Epithelial cell of prostate (primary cell): ENCODE results near the gene ARMC3.
"Not testable (repeated sequence)": the region's sequence is repeated elsewhere in the genome, so short reads cannot be mapped to it uniquely, and the experiment has no call there.

Experiments used
- DNase-seq: peaks from one replicate; pipeline ENCODE4 v3.0.0-alpha.2; 2011; ENCODE audit warnings: low read depth, low spot score
- H3K27ac ChIP-seq: fragments of 450-650 bp; 2 replicates; pipeline ENCODE4 v1.5.1; 2017; ENCODE audit warnings: mild to moderate bottlenecking

The ARMC3 gene

DNA sequence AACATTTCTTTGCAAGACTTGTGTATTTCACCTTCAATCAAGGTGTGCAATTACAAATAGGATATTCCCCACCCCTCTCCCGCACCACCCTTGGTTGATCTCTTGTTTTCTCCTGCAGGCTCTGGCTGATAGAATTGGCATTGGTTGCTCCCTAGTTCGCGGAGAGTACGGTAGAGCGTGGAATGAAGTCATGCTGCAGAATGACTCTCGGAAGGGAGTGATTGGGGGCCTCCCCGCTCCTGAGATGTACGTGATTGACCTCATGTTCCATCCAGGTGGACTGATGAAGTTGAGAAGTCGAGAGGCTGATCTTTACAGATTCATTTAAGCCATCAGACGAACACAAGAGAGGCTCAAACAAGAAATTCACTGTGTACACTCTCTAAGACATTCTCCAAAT lies 109.3 kb downstream of the ARMC3 start:
- DNase-seq, result no peak
- no peak overlapping the region for H3K27ac ChIP-seq

DNA sequence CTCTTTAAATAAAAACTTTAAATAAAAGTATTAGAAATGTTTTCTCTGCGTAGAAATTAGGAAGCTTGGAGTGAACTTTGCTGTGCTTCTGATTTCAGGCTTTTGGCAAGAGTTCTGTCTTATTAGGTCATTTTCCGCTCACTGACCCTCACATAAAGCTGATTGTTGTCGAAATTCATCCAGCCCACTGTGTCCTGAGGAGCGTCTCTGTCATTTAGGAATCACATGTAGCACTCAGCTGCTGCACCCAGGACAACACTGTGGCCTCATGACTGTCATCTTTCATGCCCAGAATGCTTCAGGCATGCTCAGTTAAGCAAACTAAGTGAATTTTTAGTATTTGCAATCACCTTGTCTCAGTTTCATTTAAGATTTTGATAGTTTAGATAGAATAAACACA lies 109.7 kb downstream of the ARMC3 start:
- DNase-seq, result no peak
- no peak overlapping the region for H3K27ac ChIP-seq

DNA sequence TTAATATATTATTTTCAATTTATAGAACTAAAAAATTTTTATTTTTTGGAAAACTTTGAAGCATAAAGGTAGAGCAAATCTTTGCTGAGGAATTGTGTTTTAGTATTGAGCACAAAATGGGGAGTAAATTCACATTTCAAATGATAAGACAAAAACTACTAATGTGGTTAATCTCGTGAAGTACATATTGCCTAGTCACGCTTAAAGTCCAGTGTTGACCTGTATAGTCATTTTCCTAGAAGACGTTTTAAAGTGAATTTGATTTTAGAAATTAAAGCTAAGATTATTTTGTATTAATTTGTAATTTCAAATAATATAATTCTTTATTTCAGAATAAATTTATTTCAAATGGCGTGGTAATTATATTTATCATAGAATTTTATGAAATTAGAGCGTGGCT lies 110.3 kb downstream of the ARMC3 start:
- no peak for DNase-seq
- no peak overlapping the region for H3K27ac ChIP-seq

DNA sequence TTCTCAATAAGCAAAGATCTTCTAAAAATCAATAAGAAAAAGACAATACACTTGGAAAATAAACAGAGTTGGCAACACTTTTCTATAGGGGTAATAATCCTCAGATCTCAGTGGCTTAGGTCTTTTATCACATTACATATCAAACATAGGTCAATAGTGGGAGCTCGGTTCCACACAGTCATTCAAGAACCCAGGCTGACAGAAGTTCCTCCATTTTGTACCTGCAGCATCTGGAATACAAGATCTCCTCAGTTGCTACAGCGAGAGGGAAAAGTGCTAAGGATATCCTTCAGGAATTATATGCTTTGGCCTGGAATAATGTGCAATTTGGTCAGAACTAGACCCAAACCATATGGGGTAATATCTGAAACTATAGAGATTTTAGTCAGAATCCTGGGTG lies 112.1 kb downstream of the ARMC3 start:
- no peak for DNase-seq
- H3K27ac ChIP-seq, result no peak overlapping the region

DNA sequence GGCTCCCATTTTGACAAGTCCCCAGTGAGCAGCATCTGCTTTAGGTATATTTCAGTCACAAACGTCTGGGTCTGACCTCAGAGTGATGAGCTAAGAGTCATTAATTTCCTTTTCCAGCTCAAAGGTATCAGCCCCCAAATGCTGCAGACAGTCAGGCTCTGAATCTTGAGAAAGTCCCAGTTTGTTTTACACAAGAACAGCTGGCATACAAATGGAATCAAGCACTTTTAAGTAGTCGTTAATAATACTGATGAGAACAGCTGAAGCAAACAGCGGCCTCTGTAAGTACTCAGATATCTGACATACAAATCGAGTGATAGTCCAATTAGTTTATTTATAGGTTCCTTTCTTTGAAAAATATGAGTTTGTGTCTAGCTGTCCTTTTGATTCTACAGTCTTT lies 118.2 kb downstream of the ARMC3 start:
- H3K27ac ChIP-seq, result no peak overlapping the region

DNA sequence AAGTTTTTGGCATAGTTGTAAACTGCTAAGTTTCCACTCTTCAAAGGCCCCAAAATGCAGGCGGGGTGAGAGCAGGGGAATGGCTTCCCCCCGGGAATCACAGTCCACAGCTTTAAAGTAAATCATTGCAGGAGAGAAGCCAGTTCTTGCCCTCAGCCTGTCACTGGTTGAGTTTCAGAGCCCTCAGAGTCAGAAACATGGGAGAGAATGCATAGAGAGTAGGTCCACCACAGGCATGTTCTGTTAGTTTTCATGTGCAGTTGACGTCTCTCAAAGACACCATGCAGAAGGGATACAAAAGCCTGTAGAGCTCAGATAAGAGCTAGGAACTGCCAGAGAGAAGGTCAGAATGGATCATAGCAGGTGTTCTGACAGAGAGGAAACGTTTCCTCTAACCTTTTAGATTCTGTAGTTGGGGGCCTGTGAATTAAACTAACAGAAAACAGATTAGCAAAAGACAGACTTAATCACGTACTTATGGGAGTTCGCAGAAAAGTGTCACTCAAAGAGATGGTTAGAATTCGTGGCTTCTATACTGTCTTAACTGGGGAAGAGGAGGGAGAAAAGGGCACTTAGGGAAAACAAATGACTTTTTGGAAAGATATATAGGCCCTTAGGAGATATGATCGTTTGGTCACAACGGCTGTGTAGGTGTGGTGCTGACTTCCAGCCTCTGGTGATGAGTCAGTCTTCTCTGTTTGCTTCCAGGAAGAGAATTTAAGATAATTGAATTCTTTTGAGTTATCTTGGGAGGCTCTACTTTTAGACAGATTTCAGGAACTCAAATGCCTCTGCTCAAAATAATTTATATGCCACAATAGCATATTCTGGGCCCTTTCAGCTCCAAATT lies 119.6 kb downstream of the ARMC3 start:
- no peak overlapping the region for H3K27ac ChIP-seq
- DNase-seq, result no peak

More for the DNA sequence above, 118.2 kb downstream of the ARMC3 start:
- no peak for DNase-seq

DNA sequence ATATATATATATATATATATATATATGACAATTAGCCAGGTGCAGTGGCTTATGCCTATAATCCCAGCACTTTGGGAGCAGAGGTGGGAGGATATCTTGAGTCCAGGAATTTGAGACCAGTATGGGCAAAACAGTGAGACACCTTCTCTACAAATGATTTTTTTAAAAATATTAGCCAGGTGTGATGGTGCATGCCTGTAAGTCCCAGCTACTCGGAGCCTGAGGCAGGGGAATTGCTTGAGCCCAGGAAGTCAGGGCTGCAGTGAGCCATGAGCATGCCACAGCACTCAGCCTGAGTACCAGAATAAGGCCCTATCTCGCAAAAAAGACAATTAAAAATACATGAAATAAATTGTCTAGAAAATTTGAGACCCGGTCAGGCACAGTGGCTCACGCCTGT lies 120.3 kb downstream of the ARMC3 start:
- DNase-seq, result no peak
- no peak overlapping the region for H3K27ac ChIP-seq

DNA sequence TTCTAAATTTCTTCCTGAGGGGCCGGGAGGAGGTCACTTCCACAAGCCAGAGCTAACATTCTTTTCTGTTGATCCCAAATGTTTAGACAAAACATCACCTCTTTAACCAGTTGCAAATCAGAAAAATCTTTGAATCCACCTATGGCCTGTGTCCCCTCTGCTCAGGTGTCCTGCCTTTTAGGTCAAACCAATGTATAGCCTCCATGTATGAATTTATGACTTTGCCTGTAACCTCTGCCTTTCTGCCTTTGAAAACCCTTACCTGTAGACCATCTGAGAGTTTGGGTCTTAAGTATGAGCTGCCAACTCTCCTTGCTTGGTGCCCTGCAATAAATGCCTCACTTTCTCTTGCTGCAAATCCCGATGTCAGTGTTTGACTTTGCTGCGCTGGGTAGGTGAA lies 123.4 kb downstream of the ARMC3 start:
- no peak overlapping the region for H3K27ac ChIP-seq
- no peak for DNase-seq

DNA sequence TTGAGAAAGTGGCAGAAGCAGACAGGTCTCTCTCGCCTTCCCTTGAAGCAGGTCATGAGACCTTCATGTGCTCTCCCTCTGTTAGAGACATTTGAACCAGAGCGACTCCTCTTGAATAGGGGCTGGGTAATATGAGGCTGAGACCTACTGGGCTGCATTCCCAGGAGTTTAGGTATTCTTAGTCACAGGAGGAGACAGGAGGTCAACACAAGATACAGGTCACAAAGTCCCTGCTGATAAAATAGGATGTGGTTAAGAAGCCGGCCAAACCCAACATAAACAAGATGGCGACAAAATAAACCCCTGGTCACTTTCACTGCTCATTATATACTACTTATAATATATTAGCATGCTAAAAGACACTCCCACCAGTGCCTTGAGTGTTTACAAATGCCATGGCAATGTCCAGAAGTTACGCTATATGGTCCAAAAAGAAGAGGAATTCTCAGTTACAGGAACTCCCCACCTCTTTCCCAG lies 124.0 kb downstream of the ARMC3 start:
- no peak for DNase-seq
- no peak overlapping the region for H3K27ac ChIP-seq

DNA sequence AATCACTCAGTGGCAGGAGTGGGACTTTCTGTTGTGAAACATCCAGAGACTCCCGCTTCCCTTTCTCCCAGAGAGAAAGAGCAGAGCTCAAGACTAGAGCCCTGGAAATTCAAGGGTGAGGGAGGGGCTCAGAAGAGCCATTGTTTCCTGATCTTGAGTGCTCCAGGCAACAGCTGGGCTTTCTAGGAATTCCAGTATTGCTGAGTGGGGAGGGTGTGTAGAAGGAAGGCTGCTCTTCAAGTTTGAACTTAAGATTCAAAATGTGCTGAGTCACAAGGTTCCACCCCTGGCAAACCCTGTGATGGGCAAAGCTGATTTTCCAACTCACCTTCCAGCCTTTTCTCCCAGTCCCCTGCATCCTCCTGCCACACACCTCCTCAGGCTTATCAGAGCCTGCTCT lies 125.2 kb downstream of the ARMC3 start:
- DNase-seq, result peak; percentile 39

DNA sequence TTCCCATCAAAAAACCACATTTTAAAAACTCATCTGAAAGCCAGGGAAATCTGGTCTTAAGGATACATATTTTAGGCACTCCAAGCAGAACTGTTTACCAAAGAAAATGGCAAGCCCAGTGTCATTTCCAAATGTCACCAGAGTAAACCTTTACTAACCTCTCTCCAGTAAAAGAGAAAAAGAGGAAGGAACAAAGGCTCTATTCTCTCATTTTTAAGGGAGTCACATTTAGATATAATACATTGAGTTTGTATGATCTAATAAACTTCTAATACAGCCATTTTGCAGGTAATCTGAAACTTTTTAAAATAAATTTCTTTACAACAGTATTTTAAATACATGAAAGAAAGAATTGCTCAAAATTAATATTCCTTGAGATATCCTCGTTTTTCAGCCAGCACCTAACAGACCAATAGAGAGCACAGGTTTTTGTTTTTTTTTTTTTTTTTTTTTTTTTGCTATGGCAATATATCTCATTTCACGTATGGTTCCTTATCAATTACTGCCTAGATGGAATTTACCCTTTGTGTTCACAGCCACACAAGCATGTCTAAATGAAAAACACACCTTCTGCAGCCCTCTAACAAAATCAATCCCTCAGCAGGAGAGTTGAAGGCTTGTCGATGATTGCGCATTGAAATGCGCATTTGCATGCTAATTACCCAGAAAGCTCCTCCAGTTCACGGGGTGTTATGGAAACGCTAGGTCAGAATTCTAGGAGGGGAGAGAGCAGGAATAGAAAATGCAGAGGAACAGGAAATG lies 127.8 kb downstream of the ARMC3 start:
- no peak overlapping the region for H3K27ac ChIP-seq
- no peak for DNase-seq

More for the DNA sequence above, 125.2 kb downstream of the ARMC3 start:
- no peak overlapping the region for H3K27ac ChIP-seq

DNA sequence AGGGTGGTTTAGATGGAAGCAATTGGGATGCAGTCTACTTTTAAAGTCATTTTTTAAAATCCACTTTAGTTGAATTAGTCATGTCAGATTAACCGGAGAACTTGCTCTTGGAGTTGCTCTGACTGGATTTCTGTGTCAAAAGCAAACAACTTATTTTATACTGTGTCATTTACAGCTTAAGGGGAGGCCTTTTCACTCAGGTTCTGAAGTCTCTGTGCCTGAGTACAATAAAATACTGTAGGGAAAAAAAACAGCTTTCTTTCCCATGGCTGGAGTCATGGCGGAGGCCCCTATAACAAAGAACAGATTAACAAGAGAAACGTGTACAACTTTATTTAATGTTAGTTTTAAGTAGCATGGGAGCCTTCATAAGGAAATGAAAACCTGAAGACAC lies 128.3 kb downstream of the ARMC3 start:
- no peak for DNase-seq
- no peak overlapping the region for H3K27ac ChIP-seq

DNA sequence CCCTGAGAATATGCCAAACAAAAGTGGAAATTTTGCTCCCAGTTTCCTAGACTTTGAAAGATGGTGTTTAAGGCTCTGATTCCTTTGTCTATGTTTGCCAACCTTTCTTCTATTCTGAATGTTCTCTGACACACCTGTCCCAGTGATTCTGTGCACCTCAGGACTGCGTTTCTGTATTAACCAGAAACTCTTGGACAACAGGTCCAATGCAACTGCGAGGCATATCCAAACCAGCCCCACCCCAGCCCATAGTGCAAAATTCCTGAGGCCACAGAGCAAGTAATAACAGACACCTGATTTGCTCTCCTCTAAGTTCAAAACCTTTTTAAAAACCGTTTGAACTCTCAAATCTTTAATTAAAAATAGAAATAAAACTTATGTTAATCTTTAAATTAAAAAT lies 130.5 kb downstream of the ARMC3 start:
- H3K27ac ChIP-seq, result no peak overlapping the region
- no peak for DNase-seq

DNA sequence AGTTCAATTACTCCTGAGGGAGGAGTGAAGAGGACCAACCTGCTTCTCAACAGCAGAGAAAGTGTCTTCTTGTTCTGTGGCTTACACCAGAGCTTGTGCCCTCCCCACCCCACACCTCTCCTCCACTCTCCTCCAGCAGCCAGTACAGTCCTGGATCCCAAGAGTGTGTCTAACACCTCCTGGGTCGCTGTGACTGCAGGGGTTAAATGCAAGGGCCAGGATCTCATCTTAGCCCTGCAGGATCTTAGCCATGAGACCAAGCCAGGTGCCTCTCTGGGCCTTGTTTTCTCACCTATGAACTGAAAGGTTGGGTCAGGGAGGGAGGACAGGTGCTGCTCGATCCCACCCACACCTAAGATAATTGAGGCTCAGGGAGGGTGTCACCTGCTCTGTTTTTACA lies 133.1 kb downstream of the ARMC3 start:
- no peak for DNase-seq
- H3K27ac ChIP-seq, result no peak overlapping the region

DNA sequence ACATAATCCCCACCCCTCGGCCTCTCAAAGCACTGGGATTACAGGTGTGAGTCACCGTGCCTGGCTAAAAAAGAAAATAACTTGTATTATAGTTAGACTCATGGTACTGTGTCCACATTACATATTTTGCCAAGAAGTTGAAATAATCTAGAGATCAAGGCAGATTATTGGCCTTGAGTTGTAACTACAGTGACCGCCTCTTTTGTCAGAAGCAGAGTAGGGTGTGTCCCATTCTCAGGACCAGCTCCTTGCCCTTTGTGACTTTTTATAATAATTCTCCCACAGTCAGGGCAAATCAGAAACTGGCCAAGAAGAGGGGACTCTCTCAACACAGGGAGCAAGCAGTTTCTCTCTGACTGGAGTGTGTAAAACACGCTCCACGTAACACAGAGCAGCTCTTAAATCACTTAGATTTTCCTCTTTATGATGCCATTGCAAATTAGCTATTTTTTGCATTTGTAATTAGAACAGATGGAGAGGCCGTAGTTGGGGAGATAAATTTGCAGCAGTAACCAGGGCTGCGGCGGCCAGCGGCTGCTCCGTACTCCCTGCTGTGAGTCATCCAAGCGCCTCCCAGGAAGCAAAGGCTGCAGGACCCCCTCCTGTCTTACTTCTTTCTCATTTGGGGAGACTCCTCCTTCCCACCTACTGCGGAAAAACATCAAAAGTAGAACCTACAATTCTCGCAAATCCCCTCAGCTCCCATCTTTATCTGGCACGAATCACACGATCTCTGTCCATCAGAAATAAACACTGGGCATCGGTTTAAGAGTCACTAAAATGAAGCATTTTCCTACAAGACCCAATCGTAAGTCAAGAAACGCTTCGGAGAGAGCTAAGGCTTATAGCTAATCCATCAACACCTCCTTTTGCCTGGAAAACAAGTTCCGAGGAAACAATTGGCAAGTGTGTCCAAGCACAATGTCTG lies 135.5 kb downstream of the ARMC3 start:
- DNase-seq, result no peak
- H3K27ac ChIP-seq, result no peak overlapping the region

DNA sequence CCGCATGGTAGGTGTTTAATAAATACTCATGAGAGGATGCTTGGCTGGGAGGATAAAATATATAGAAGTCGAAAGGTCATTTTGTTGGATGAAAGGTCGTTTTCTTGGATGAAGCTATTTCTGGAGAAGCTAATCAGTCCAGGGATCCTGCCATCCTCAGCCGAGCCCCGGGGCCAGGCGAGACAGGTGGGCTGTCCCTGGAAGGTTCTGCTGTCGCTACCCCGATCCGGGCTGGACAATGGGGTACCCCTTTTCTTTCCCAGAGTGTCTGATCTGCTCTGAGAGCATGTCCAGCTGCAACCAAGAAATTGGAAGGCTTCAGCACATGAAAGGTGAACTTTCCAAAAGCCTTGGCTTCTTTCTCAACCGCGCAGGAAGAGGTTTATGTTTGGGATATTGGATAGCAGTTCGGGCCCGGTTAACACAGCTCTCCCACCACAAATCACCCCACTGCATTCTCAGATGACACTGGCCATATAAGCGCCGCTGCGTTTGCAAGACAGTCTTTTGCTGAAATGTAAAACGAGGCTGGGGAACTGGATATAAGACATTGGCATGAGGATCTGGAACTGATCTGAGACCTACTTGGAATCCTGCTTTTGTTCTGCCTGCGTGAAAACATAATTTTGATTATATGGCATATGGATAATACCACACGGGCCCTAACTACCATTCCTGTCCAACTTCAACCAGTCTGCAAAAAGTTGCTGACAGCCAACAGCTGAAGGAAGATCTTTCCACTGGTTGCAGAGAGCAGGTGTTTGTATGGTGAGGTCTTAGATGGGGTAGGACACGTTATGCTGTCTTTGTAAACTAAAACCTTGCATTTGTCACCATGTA lies 136.3 kb downstream of the ARMC3 start:
- H3K27ac ChIP-seq, result no peak overlapping the region
- DNase-seq, result no peak

DNA sequence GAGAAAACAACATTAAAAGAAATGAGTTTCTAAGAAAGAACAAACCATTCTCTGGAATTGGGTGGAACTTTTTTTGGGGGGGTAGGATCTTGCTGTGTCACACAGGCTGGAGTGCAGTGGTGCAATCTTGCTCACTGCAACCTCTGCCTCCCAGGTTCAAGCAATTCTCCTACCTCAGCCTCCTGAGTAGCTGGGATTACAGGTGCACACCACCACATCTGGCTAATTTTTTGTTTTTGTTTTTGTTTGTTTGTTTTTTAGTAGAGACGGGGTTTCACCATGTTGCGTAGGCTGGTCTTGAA lies 136.9 kb downstream of the ARMC3 start:
- not testable (repeated sequence) for DNase-seq, H3K27ac ChIP-seq

DNA sequence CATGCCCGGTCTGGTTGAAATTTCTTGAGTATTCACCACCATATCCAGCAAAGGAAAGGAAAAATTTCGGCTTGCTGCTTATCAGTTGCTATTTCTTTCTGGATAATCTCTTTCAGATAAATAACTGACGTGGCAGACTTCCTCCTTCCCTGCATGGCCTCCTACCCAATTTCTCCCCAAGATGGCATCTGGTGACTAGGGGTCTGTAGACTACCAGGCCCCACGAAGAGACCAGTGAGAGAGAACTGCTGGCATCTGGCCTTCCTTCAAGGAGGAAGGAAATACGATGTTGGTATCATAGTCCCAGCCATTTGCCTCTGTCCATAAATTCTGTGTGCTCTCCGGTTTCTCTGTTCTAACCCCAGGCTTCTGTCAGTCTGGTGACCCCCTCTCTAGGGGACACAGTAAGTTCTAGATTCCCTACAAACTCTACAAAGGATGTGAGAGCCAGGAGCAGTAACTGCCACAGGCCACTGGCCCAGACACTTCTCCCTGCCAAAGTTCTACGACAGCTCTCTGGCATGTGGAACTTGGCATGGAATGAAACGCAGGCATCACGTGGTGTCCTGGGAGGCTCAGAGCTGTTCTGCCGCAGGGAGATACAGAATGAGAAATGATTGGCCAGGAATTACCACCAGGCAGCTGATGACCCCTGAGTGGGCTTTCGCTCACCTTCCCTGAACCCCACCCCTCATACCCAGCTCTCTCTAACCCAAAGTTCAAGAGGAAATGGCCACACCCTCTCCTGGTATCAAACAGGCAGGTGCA lies 137.5 kb downstream of the ARMC3 start:
- peak; percentile 33 for DNase-seq
- H3K27ac ChIP-seq, result no peak overlapping the region

DNA sequence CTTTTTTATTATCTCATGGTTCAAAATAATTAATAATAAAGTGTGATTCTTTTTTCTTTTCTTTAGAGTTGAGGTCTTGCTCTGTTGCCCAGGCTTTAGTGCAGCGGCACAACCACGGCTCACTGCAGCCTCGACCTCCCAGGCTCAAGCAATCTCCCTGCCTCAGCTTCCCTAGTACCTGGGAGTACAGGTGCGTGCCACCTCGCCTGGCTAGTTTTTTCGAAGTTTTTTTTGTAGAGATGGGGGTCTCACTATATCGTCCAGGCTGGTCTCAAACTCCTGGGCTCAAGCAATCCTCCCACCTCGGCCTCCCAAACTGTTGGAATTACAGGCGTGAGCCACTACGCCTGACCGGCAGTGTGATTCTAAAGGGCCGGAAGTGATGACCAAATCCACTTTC lies 139.5 kb downstream of the ARMC3 start:
- no peak for DNase-seq
- no peak overlapping the region for H3K27ac ChIP-seq
